PFSK-1 (cell line): Measurements from ENCODE around the gene KRTAP27-1.

ENCODE experiments used
- FOXP2 ChIP-seq: optimal IDR thresholded peaks from 2 replicates; pipeline ENCODE3; 2011; ENCODE audit warnings: borderline replicate concordance, control low read depth, inconsistent platforms; ENCODE audit not compliant: insufficient read depth; ENCODE audit errors: extremely low read length, extremely low read depth
- POLR2AphosphoS5 ChIP-seq: IDR thresholded peaks from 2 replicates; pipeline ENCODE4 v1.6.1; 2012; ENCODE audit warnings: low read depth, mild to moderate bottlenecking, control low read depth, low read length, moderate library complexity
- REST ChIP-seq, 2 experiments: IDR thresholded peaks; 2 replicates each; pipeline versions ENCODE4 v1.6.1 to v1.8.0; 2011 to 2012; ENCODE audit warnings: low read depth in 2 of 2, low read length in 2 of 2, control low read depth in 1 of 2, inconsistent platforms in 1 of 2, mild to moderate bottlenecking in 1 of 2, moderate library complexity in 1 of 2; ENCODE audit not compliant: insufficient read depth in 1 of 2
- SIN3A ChIP-seq: IDR thresholded peaks from 2 replicates; pipeline ENCODE4 v1.6.1; 2012; ENCODE audit warnings: mild to moderate bottlenecking, low read length, moderate library complexity, borderline replicate concordance; ENCODE audit not compliant: insufficient read depth
- TAF1 ChIP-seq: IDR thresholded peaks from 2 replicates; pipeline ENCODE4 v1.6.1; 2012; ENCODE audit warnings: low read length, control low read depth, borderline replicate concordance; ENCODE audit not compliant: insufficient read depth

GRCh38 chr21:30315701-30316100, 21.8 kb downstream of the KRTAP27-1 start:
- TF ChIP-seq TAF1 (no peak), REST (IDR thresholded peaks at IDR 0.05; ENCODE audit: insufficient read depth in 1 of 2, low read depth in 2 of 2, low read length in 2 of 2) (no peak), POLR2AphosphoS5 (no peak), SIN3A (no peak), FOXP2 (no peak)
